GM12874 (cell line): ENCODE data around the gene HYCC2.

Source experiments
- CTCF ChIP-seq: IDR thresholded peaks from 2 replicates; pipeline ENCODE4 v1.5.1; 2011; ENCODE audit warnings: low read depth, mild to moderate bottlenecking, control low read depth, low read length, moderate library complexity; ENCODE audit not compliant: insufficient read depth

Gene HYCC2

GRCh38 chr2:201038855-201039254 lies 32.6 kb downstream of the HYCC2 start:
- TF ChIP-seq CTCF: no peak

GRCh38 chr2:201024518-201024917 lies 47.0 kb downstream of the HYCC2 start:
- TF ChIP-seq CTCF: no peak

GRCh38 chr2:201021914-201022313 lies 49.6 kb downstream of the HYCC2 start:
- no peak for TF ChIP-seq CTCF
